Cortex of kidney (tissue), 1 donor: Measurements from ENCODE around the gene RHD.
"Not testable (repeated sequence)": the region's sequence is repeated elsewhere in the genome, so short reads cannot be mapped to it uniquely, and the experiment has no call there.

Experiments used
- DNase-seq: peaks from one replicate; lab custom pipeline; 2025; lab: John Stamatoyannopoulos, UW

RHD gene

GRCh38 chr1:25356441-25356840, 84.1 kb downstream of the RHD start:
- DNase-seq, result no peak

GRCh38 chr1:25356848-25357247, 84.5 kb downstream of the RHD start:
- DNase-seq, result no peak

- no peak for DNase-seq
Measured at GRCh38 chr1:25360596-25361581, 88.6 kb downstream of the RHD start.

- DNase-seq, result no peak
Measured at GRCh38 chr1:25361901-25362300, 89.6 kb downstream of the RHD start.

- not testable (repeated sequence) for DNase-seq
Measured at GRCh38 chr1:25362634-25363559, 90.6 kb downstream of the RHD start.

GRCh38 chr1:25369241-25369640, 96.9 kb downstream of the RHD start:
- no peak for DNase-seq

GRCh38 chr1:25369691-25370271, 97.5 kb downstream of the RHD start:
- DNase-seq, result not testable (repeated sequence)

- not testable (repeated sequence) for DNase-seq
Measured at GRCh38 chr1:25371757-25372156, 99.4 kb downstream of the RHD start.

- not testable (repeated sequence) for DNase-seq
Measured at GRCh38 chr1:25378367-25378766, 106.1 kb downstream of the RHD start.
